Activated CD4-positive, alpha-beta T cell treated with anti-CD3 and anti-CD28 coated beads for 36 hours (primary cell): ENCODE results near the gene CBFA2T2. TPM values are rescaled to one million over a fixed set of nuclear protein-coding genes. Genes with fewer than 3 reads are reported as not detected.
"Not testable (repeated sequence)": the region's sequence is repeated elsewhere in the genome, so short reads cannot be mapped to it uniquely, and the experiment has no call there.

ENCODE experiments used
- ATAC-seq: fragments of 200-7000 bp; cut with Tn5 transposase; one replicate; pipeline ENCODE4 v1.10.0; 2021; ENCODE audit warnings: mild to moderate bottlenecking, moderate library complexity
- CTCF ChIA-PET: fragments of 350-600 bp; sonication (Branson Sonifier 250); formaldehyde crosslinking; loops from one replicate; lab custom pipeline; 2021; ENCODE audit warnings: antibody characterized with exemption; lab: Charles Lee
- POLR2A ChIA-PET: fragments of 350-600 bp; sonication (Branson Sonifier 250); formaldehyde crosslinking; loops from one replicate; lab custom pipeline; 2021; ENCODE audit warnings: antibody characterized with exemption, inconsistent platforms; lab: Charles Lee
- DNase-seq: peaks from one replicate; pipeline ENCODE4 v3.0.0-alpha.2; 2020
- H3K27ac Mint-ChIP-seq: one replicate; pipeline ENCODE4 v1.8.0; 2021; ENCODE audit warnings: mixed read lengths
- H3K27me3 Mint-ChIP-seq: one replicate; pipeline ENCODE4 v1.8.0; 2021; ENCODE audit warnings: mixed read lengths
- H3K36me3 Mint-ChIP-seq: one replicate; pipeline ENCODE4 v1.8.0; 2021; ENCODE audit warnings: low read depth, mixed read lengths
- H3K4me1 Mint-ChIP-seq: one replicate; pipeline ENCODE4 v1.8.0; 2021; ENCODE audit warnings: mixed read lengths
- H3K4me3 Mint-ChIP-seq: one replicate; pipeline ENCODE4 v1.8.0; 2021; ENCODE audit warnings: mild to moderate bottlenecking, moderate library complexity, mixed read lengths
- H3K9me3 Mint-ChIP-seq: one replicate; pipeline ENCODE4 v1.8.0; 2021; ENCODE audit warnings: low read depth, mixed read lengths
- intact Hi-C, 2 experiments: fragments of 100-400 bp; cut with DNase I in 1 of 2; cut with micrococcal nuclease in 1 of 2; formaldehyde crosslinking; loops; one replicate each; pipeline versions ENCODE4 v1.14.2 to v1.15.1; 2022 to 2024; cut with DNase I, micrococcal nuclease
- total RNA-seq, 2 experiments: library from RNA; stranded (reverse); gene quantifications; one replicate each; pipeline ENCODE4 v1.2.3, GENCODE V29; 2021

Gene CBFA2T2
- total RNA-seq, 2 experiments from 2014 or later: 10.9 to 12.9 TPM

- H3K4me1 Mint-ChIP-seq: peaks cover 24% of the 10 kb centered on the region
- no peaks in the 10 kb centered on the region for H3K27me3 Mint-ChIP-seq
- ChIA-PET CTCF (interaction anchor here (0.6 kb wide), 1 partner anchor 16 kb away, joined by 3 read pairs; no protein-coding TSS in a partner anchor), POLR2A (no interaction called here)
- intact Hi-C loops: no loop called here
- H3K4me3 Mint-ChIP-seq: no peak overlapping the region
- H3K36me3 Mint-ChIP-seq: peaks cover 2% of the 10 kb centered on the region
- DNase-seq (no peak), ATAC-seq (no peak)
- no peak overlapping the region for H3K27ac Mint-ChIP-seq
- no peaks in the 10 kb centered on the region for H3K9me3 Mint-ChIP-seq
These were observed 42.0 kb downstream of the CBFA2T2 start for GRCh38 chr20:33531885-33532284.

- ChIA-PET CTCF (no interaction called here), POLR2A (interaction anchor here (0.6 kb wide), 1 partner anchor 19 kb away, joined by 3 read pairs; no protein-coding TSS in a partner anchor)
- peaks cover 6% of the 10 kb centered on the region for H3K36me3 Mint-ChIP-seq
- DNase-seq (no peak), ATAC-seq (no peak)
- intact Hi-C loops: no loop called here
- H3K9me3 Mint-ChIP-seq: no peaks in the 10 kb centered on the region
- H3K4me3 Mint-ChIP-seq: no peak overlapping the region
- no peak overlapping the region for H3K27ac Mint-ChIP-seq
- H3K27me3 Mint-ChIP-seq: no peaks in the 10 kb centered on the region
- H3K4me1 Mint-ChIP-seq: peaks cover 24% of the 10 kb centered on the region
These were observed 43.0 kb downstream of the CBFA2T2 start for GRCh38 chr20:33532753-33533459.

- peaks cover 26% of the 10 kb centered on the region for H3K4me1 Mint-ChIP-seq
- H3K4me3 Mint-ChIP-seq, ATAC-seq, H3K9me3 Mint-ChIP-seq, CTCF ChIA-PET, POLR2A ChIA-PET, DNase-seq, intact Hi-C loops, H3K36me3 Mint-ChIP-seq, H3K27me3 Mint-ChIP-seq, H3K27ac Mint-ChIP-seq: not testable (repeated sequence)
These were observed 45.8 kb downstream of the CBFA2T2 start for GRCh38 chr20:33535717-33536116.

- ATAC-seq (no peak), DNase-seq (no peak)
- no peak overlapping the region for H3K4me3 Mint-ChIP-seq
- CTCF ChIA-PET: no interaction called here
- H3K27ac Mint-ChIP-seq: no peak overlapping the region
- intact Hi-C loops: no loop called here
- H3K36me3 Mint-ChIP-seq: peaks cover 6% of the 10 kb centered on the region
- H3K4me1 Mint-ChIP-seq: peaks cover 12% of the 10 kb centered on the region
- H3K9me3 Mint-ChIP-seq: no peaks in the 10 kb centered on the region
- POLR2A ChIA-PET: no interaction called here
- no peaks in the 10 kb centered on the region for H3K27me3 Mint-ChIP-seq
These were observed 47.7 kb downstream of the CBFA2T2 start for GRCh38 chr20:33537608-33538007.

- H3K9me3 Mint-ChIP-seq: no peaks in the 10 kb centered on the region
- H3K4me3 Mint-ChIP-seq: no peak overlapping the region
- H3K27me3 Mint-ChIP-seq: no peaks in the 10 kb centered on the region
- peak overlapping the region; percentile 4 for H3K27ac Mint-ChIP-seq
- POLR2A ChIA-PET: no interaction called here
- H3K4me1 Mint-ChIP-seq: peaks cover 8% of the 10 kb centered on the region
- CTCF ChIA-PET: no interaction called here
- DNase-seq (no peak), ATAC-seq (no peak)
- H3K36me3 Mint-ChIP-seq: peaks cover 6% of the 10 kb centered on the region
- intact Hi-C loops: no loop called here
These were observed 49.2 kb downstream of the CBFA2T2 start for GRCh38 chr20:33539129-33539528.

- H3K9me3 Mint-ChIP-seq: no peaks in the 10 kb centered on the region
- H3K36me3 Mint-ChIP-seq: peaks cover 6% of the 10 kb centered on the region
- ChIA-PET CTCF (interaction anchor here (0.9 kb wide), 1 partner anchor 10 kb away, joined by 3 read pairs; no protein-coding TSS in a partner anchor), POLR2A (no interaction called here)
- intact Hi-C loops: no loop called here
- DNase-seq (no peak), ATAC-seq (no peak)
- H3K4me1 Mint-ChIP-seq: peaks cover 8% of the 10 kb centered on the region
- no peak overlapping the region for H3K27ac Mint-ChIP-seq
- H3K27me3 Mint-ChIP-seq: no peaks in the 10 kb centered on the region
- H3K4me3 Mint-ChIP-seq: no peak overlapping the region
These were observed 50.5 kb downstream of the CBFA2T2 start for GRCh38 chr20:33540427-33540826.

- Mint-ChIP-seq H3K4me3 (no peak overlapping the region), H3K27me3 (no peaks in the 10 kb centered on the region), H3K27ac (no peak overlapping the region), H3K36me3 (peaks cover 6% of the 10 kb centered on the region), H3K9me3 (no peaks in the 10 kb centered on the region), H3K4me1 (peaks cover 8% of the 10 kb centered on the region)
- ATAC-seq (no peak), DNase-seq (no peak)
- CTCF ChIA-PET: no interaction called here
- intact Hi-C loops: no loop called here
- POLR2A ChIA-PET: no interaction called here
These were observed 51.2 kb downstream of the CBFA2T2 start for GRCh38 chr20:33541074-33541473.

GRCh38 chr20:33541797-33542196 is 51.9 kb downstream of the CBFA2T2 start:
- no peak overlapping the region for H3K4me3 Mint-ChIP-seq
- peaks cover 6% of the 10 kb centered on the region for H3K36me3 Mint-ChIP-seq
- CTCF ChIA-PET: no interaction called here
- no peaks in the 10 kb centered on the region for H3K27me3 Mint-ChIP-seq
- H3K27ac Mint-ChIP-seq: no peak overlapping the region
- H3K9me3 Mint-ChIP-seq: no peaks in the 10 kb centered on the region
- DNase-seq (no peak), ATAC-seq (no peak)
- peaks cover 8% of the 10 kb centered on the region for H3K4me1 Mint-ChIP-seq
- intact Hi-C loops: no loop called here
- POLR2A ChIA-PET: no interaction called here

- H3K27ac Mint-ChIP-seq: no peak overlapping the region
- ATAC-seq: no peak
These were observed 55.9 kb downstream of the CBFA2T2 start for GRCh38 chr20:33545763-33546162.

GRCh38 chr20:33549229-33549999 is 59.5 kb downstream of the CBFA2T2 start:
- intact Hi-C loops: no loop called here
- H3K9me3 Mint-ChIP-seq: no peaks in the 10 kb centered on the region
- H3K4me3 Mint-ChIP-seq: no peak overlapping the region
- H3K27me3 Mint-ChIP-seq: no peaks in the 10 kb centered on the region
- no peak for ATAC-seq
- DNase-seq: no peak
- H3K36me3 Mint-ChIP-seq: peaks cover 9% of the 10 kb centered on the region
- ChIA-PET POLR2A (no interaction called here), CTCF (interaction anchor here (0.6 kb wide), 1 partner anchor 151 kb away, joined by 3 read pairs; no protein-coding TSS in a partner anchor)
- H3K27ac Mint-ChIP-seq: no peak overlapping the region
- peaks cover 19% of the 10 kb centered on the region for H3K4me1 Mint-ChIP-seq

More at GRCh38 chr20:33545763-33546162, 55.9 kb downstream of the CBFA2T2 start:
- no peak for DNase-seq
- CTCF ChIA-PET: interaction anchor here (1.1 kb wide), 1 partner anchor 12 kb away, joined by 3 read pairs; no protein-coding TSS in a partner anchor
- Mint-ChIP-seq H3K27me3 (no peaks in the 10 kb centered on the region), H3K4me1 (peaks cover 3% of the 10 kb centered on the region), H3K4me3 (no peak overlapping the region), H3K9me3 (no peaks in the 10 kb centered on the region), H3K36me3 (peaks cover 2% of the 10 kb centered on the region)
- intact Hi-C loops: no loop called here
- POLR2A ChIA-PET: no interaction called here

GRCh38 chr20:33551778-33552177 is 61.9 kb downstream of the CBFA2T2 start:
- ChIA-PET POLR2A (interaction anchor here (0.6 kb wide), 1 partner anchor 833 kb away, joined by 3 read pairs; no protein-coding TSS in a partner anchor), CTCF (no interaction called here)
- Mint-ChIP-seq H3K27ac (no peak overlapping the region), H3K4me3 (no peak overlapping the region), H3K9me3 (no peaks in the 10 kb centered on the region), H3K27me3 (no peaks in the 10 kb centered on the region), H3K4me1 (peaks cover 30% of the 10 kb centered on the region), H3K36me3 (peaks cover 9% of the 10 kb centered on the region)
- DNase-seq (no peak), ATAC-seq (no peak)
- intact Hi-C loops: loop anchor here (5.0 to 10.0 kb wide), 2 partner anchors 113 to 181 kb away; partner anchors contain the start of genes ACTL10 (in 1 of the 2), C20orf144 (in 1 of the 2) and ZNF341 (in 1 of the 2)
